Esophagus squamous epithelium (tissue), 4 donors: ENCODE results near the gene ROR2.

ENCODE experiments used
- CTCF ChIP-seq, 6 experiments: fragments of 450-650 bp in 4 of 6; fragments of 200-600 bp in 2 of 6; sonication (generic) in 2 of 6; IDR thresholded peaks; one replicate each; pipeline ENCODE4 v1.5.1; 2016 to 2019; ENCODE audit warnings: antibody characterized with exemption in 6 of 6, mild to moderate bottlenecking in 4 of 6, moderate library complexity in 4 of 6
- POLR2A ChIP-seq, 4 donors: fragments of 450-650 bp; IDR thresholded peaks; one replicate each; pipeline ENCODE4 v1.6.1; 2017; ENCODE audit warnings: antibody characterized with exemption in 4 of 4, mild to moderate bottlenecking in 4 of 4, moderate library complexity in 3 of 4

DNA sequence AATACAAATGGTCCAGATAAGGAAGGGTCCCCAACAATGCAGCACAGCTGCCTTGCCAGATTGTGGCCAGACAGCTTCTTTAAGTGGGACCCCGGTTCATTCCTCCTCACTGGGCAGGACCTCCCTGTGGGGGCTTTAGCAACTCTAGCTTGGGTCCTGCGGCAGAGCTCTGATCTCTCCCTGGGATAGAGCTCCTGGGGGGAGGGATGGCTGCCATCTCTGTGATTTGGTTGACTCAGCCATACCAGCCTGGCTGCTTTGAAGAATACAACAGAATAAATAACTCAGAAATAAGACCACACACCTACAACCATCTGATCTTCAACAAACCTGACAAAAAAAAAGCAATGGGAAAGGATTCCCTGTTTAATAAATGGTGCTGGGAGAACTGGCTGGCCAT lies 22.7 kb upstream of the ROR2 start:
- no peak for TF ChIP-seq POLR2A (IDR thresholded peaks at IDR 0.05)
- TF ChIP-seq CTCF (IDR thresholded peaks at IDR 0.05): no peak
